ENCODE measurements around the gene DDX1. TPM values are rescaled to one million over a fixed set of nuclear protein-coding genes. Genes with fewer than 3 reads are reported as not detected.

The DDX1 gene
- total and polyA plus RNA-seq, 8 donors = 26.8 to 98.2 (median 54.7) TPM

DNA sequence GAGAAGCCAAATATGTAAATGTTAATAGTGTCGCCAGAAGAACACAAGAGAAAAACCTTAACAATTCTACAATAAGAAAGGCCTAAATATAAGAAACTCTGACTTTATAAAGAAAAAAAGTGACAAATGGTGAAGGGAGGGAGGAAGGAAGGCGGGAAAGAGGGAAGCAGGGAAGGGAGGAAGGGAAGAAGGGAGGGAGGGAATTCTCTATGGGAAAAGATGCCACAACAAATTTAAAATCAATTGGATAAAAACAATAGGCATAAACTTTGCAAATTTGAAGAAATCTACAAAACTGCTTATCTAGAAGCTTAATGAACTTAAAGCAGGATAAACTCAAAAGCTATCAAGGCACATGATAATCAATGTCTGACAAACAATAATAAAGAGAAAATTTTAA is 47.4 kb upstream of the DDX1 start:
- H3K4me3 ChIP-seq = no peak overlapping the region
- WGBS, 5 donors = 92 to 100% (median 94%) methylated on average over 2 of the region's 2 CpGs
- TF ChIP-seq EP300 (IDR thresholded peaks at IDR 0.05) (no peak), POLR2A (IDR thresholded peaks at IDR 0.05) (no peak), POLR2AphosphoS5 (IDR thresholded peaks at IDR 0.05) (no peak)
- TF ChIP-seq, protein P1, sequence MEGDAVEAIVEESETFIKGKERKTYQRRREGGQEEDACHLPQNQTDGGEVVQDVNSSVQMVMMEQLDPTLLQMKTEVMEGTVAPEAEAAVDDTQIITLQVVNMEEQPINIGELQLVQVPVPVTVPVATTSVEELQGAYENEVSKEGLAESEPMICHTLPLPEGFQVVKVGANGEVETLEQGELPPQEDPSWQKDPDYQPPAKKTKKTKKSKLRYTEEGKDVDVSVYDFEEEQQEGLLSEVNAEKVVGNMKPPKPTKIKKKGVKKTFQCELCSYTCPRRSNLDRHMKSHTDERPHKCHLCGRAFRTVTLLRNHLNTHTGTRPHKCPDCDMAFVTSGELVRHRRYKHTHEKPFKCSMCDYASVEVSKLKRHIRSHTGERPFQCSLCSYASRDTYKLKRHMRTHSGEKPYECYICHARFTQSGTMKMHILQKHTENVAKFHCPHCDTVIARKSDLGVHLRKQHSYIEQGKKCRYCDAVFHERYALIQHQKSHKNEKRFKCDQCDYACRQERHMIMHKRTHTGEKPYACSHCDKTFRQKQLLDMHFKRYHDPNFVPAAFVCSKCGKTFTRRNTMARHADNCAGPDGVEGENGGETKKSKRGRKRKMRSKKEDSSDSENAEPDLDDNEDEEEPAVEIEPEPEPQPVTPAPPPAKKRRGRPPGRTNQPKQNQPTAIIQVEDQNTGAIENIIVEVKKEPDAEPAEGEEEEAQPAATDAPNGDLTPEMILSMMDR (IDR thresholded peaks at IDR 0.05) = no peak
- DNase-seq = no peak
- H3K36me3 ChIP-seq = peaks cover 11 to 18% (median 15%) of the 10 kb centered on the region in 4 donors
- no peaks in the 10 kb centered on the region for H3K9me3 ChIP-seq
- H3K4me1 ChIP-seq = peaks cover 0 to 12% (median 4%) of the 10 kb centered on the region in 4 donors
- H3K27ac ChIP-seq = no peak overlapping the region
- H3K27me3 ChIP-seq = no peaks in the 10 kb centered on the region
- intact Hi-C loops (cut with DNase I; ENCODE audit: low total_unique reads) = no loop called here

DNA sequence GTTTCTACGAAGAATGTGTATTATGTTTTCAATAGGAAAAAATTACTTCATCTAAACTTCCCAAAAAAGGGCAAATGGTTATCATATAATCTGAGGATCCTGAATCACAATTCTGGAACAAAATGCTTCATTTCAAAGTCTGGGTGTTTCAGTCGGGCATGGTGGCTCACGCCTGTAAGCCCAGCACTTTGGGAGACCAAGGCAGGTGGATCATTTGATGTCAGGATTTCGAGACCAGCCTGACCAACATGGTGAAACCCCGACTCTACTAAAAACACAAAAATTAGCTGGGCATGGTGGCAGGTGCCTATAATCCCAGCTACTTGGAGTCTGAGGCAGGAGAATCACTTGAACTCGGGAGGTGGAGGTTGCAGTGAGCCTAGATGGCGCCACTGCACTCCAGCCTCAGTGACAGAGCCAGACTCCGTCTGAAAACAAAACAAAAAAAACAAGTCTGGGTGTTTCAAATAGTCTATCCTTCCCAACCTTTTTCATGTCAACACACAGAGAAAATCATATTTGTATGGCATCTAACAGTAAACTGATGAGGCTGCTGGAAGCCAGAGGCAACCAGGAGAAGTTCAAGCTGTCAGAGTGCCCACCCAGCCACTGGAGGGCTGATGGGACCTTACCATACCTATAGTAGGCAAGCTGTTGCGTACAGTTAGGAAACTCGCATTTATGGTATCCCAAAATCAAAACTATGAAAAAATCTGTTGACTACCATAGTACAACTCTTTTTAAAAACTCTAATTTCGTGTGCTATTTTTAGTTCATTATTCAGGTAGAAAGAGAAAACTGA is 45.2 kb upstream of the DDX1 start:
- Histone ChIP-seq H3K36me3 (peaks cover 19 to 37% (median 33%) of the 10 kb centered on the region in 4 donors), H3K27ac (no peak overlapping the region), H3K9me3 (no peaks in the 10 kb centered on the region), H3K4me3 (no peak overlapping the region), H3K27me3 (no peaks in the 10 kb centered on the region), H3K4me1 (peaks cover 0 to 12% (median 4%) of the 10 kb centered on the region in 4 donors)
- intact Hi-C loops (cut with DNase I; ENCODE audit: low total_unique reads) = no loop called here
- 89 to 94% (median 90%) methylated on average over 11 of the region's 11 CpGs for WGBS, 5 donors
- TF ChIP-seq, protein P1 (IDR thresholded peaks at IDR 0.05) = peak in 1 of 7 experiments; percentile 17
- TF ChIP-seq EP300 (IDR thresholded peaks at IDR 0.05) = no peak
- DNase-seq = no peak

DNA sequence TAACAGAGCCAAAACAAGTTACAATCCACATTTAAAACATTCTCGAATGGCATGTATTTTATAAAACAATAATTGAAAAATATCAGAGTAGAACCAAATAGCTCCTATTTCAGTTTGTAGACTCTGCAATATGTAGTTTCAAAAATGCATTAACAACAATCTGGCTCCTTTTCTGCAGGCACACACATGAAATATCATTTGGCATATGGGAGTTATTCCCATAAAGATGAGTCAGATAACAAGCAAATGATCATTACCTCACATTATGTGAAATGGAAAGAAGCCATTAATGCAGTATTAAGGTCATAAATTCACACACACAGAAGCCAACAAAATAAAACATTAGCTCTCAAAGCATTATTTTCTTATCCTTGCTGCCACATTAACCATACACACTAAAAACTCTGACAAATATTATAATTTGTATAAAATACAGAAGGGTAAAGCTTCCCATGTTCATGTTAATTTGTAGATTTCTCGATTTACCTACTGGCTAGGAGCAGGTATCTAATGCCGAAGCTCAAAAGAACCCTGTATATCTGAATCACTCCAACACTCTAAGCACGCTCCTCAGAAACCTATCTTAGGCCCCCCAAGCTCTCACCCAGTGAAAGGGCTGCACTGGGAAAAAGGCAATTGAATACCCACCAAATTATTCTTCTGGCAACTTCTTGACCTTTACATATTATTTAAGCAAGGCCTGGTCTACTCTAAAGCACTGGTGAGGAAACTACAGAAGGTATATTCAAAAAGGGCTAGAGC is 44.4 kb upstream of the DDX1 start:
- Histone ChIP-seq H3K27me3 (no peaks in the 10 kb centered on the region), H3K4me3 (no peak overlapping the region), H3K9me3 (no peaks in the 10 kb centered on the region), H3K36me3 (peaks cover 19 to 45% (median 38%) of the 10 kb centered on the region in 4 donors), H3K4me1 (peaks cover 0 to 12% (median 4%) of the 10 kb centered on the region in 4 donors), H3K27ac (no peak overlapping the region)
- WGBS, 5 donors = 95 to 99% (median 96%) methylated on average over 4 of the region's 4 CpGs
- intact Hi-C loops (cut with DNase I; ENCODE audit: low total_unique reads) = no loop called here
- TF ChIP-seq POLR2A (IDR thresholded peaks at IDR 0.05) (no peak), POLR2AphosphoS5 (IDR thresholded peaks at IDR 0.05) (no peak), EP300 (IDR thresholded peaks at IDR 0.05) (no peak)
- TF ChIP-seq, protein P1 (IDR thresholded peaks at IDR 0.05) = no peak
- DNase-seq = no peak

DNA sequence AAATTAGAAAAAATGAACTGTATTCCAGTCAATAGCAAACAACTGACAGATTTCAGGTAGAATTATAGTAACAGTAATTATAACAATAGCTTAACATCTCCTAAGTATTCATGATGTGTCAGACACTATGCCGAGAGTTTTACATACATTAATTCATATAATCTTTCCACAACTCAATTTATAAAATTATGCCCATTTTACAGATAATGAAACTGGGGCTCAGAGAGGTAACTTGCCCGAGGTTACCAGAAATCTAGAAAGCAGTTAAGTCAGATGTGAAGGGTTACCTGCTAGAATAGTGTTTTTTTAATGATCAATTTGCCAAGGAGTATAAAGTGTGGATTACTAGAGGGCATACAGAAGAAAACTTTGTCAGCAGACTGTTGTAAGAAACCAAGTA is 42.7 kb upstream of the DDX1 start:
- Histone ChIP-seq H3K27me3 (no peaks in the 10 kb centered on the region), H3K36me3 (peaks cover 19 to 62% (median 54%) of the 10 kb centered on the region in 4 donors)
- no peak for TF ChIP-seq POLR2AphosphoS5 (IDR thresholded peaks at IDR 0.05)
- TF ChIP-seq, protein P1 (IDR thresholded peaks at IDR 0.05) = no peak
- no peak for TF ChIP-seq EP300 (IDR thresholded peaks at IDR 0.05)
- no peak for TF ChIP-seq POLR2A (IDR thresholded peaks at IDR 0.05)

More for the DNA sequence above, 42.7 kb upstream of the DDX1 start:
- Histone ChIP-seq H3K4me1 (no peaks in the 10 kb centered on the region), H3K9me3 (no peaks in the 10 kb centered on the region), H3K4me3 (no peak overlapping the region), H3K27ac (no peak overlapping the region)
- intact Hi-C loops (cut with DNase I; ENCODE audit: low total_unique reads) = no loop called here
- 91 to 98% (median 95%) methylated on average over 2 of the region's 2 CpGs for WGBS, 5 donors
- no peak for DNase-seq
